Calu3 (cell line): ENCODE data around the gene GAPDH. TPM values are rescaled to one million over a fixed set of nuclear protein-coding genes. Genes with fewer than 3 reads are reported as not detected.

Experiments
- BruUV-seq: library from RNA; stranded (reverse); fragments of 400-500 nt; replicated peaks from 2 replicates; lab custom pipeline; 2021; lab: Mats Ljungman, UMichigan
- CTCF ChIA-PET: fragments of 300-600 bp; sonication (Branson Sonifier 250); formaldehyde crosslinking; loops from one replicate; lab custom pipeline; 2022; ENCODE audit warnings: antibody characterized with exemption; lab: Charles Lee
- DNase-seq: peaks from one replicate; pipeline ENCODE4 v3.0.0; 2022
- H3K27ac Mint-ChIP-seq: one replicate; pipeline ENCODE4 v1.8.0; 2022; ENCODE audit warnings: mixed read lengths; ENCODE audit not compliant: unreplicated experiment
- H3K27me3 Mint-ChIP-seq: one replicate; pipeline ENCODE4 v1.8.0; 2022; ENCODE audit warnings: mixed read lengths; ENCODE audit not compliant: unreplicated experiment
- H3K36me3 Mint-ChIP-seq: one replicate; pipeline ENCODE4 v1.8.0; 2022; ENCODE audit warnings: mild to moderate bottlenecking, moderate library complexity, mixed read lengths; ENCODE audit not compliant: insufficient read depth, unreplicated experiment
- H3K4me1 Mint-ChIP-seq: one replicate; pipeline ENCODE4 v1.8.0; 2022; ENCODE audit warnings: mild to moderate bottlenecking, low read depth, mixed read lengths; ENCODE audit not compliant: unreplicated experiment
- H3K4me3 Mint-ChIP-seq: one replicate; pipeline ENCODE4 v1.8.0; 2022; ENCODE audit warnings: mild to moderate bottlenecking, low read depth, moderate library complexity, mixed read lengths; ENCODE audit not compliant: unreplicated experiment
- H3K9me3 Mint-ChIP-seq: one replicate; pipeline ENCODE4 v1.8.0; 2022; ENCODE audit warnings: low read depth, mixed read lengths; ENCODE audit not compliant: unreplicated experiment
- CTCF ChIP-seq: fragments of 200-600 bp; IDR thresholded peaks from one replicate; pipeline ENCODE4 v1.8.0; 2022; ENCODE audit warnings: antibody characterized with exemption; ENCODE audit not compliant: unreplicated experiment
- intact Hi-C: fragments of 100-400 bp; cut with micrococcal nuclease; formaldehyde crosslinking; loops from one replicate; pipeline ENCODE4 v1.10.0; 2022; ENCODE audit not compliant: unreplicated experiment
- total RNA-seq: library from RNA; stranded (reverse); gene quantifications from 2 replicates; pipeline ENCODE4 v1.2.3, GENCODE V29; 2022

GAPDH gene
- total RNA-seq, 1 experiment from 2014 or later = 2,552 TPM

GRCh38 chr12:6551063-6551461 lies 16.7 kb downstream of the GAPDH start:
- TF ChIP-seq CTCF = no peak
- peaks cover 6% of the 10 kb centered on the region for H3K4me1 Mint-ChIP-seq
- H3K36me3 Mint-ChIP-seq = peaks cover 9% of the 10 kb centered on the region
- no peak for DNase-seq
- no peak overlapping the region for H3K4me3 Mint-ChIP-seq
- intact Hi-C loops = loop anchor here (5.0 kb wide), 1 partner anchor 276 kb away; the partner anchor contains the start of gene P3H3
- CTCF ChIA-PET = interaction anchor here (0.5 kb wide), 1 partner anchor 10 kb away, joined by 5 read pairs; no protein-coding TSS in a partner anchor
- no peak overlapping the region for H3K27ac Mint-ChIP-seq
- no peaks in the 10 kb centered on the region for H3K9me3 Mint-ChIP-seq
- no TSS peak for BruUV-seq
- no peaks in the 10 kb centered on the region for H3K27me3 Mint-ChIP-seq

GRCh38 chr12:6551496-6552139 lies 17.3 kb downstream of the GAPDH start:
- no peak for DNase-seq
- no peak for TF ChIP-seq CTCF

GRCh38 chr12:6552140-6552551 lies 17.8 kb downstream of the GAPDH start:
- no peak overlapping the region for H3K27ac Mint-ChIP-seq
- no peaks in the 10 kb centered on the region for H3K27me3 Mint-ChIP-seq
- intact Hi-C loops = loop anchor here (5.0 kb wide), 1 partner anchor 275 kb away; the partner anchor contains the start of gene P3H3
- H3K4me3 Mint-ChIP-seq = no peak overlapping the region
- H3K4me1 Mint-ChIP-seq = peaks cover 6% of the 10 kb centered on the region
- no peak for TF ChIP-seq CTCF
- no peak for DNase-seq
- CTCF ChIA-PET = interaction anchor here (0.6 kb wide), 1 partner anchor 154 kb away, joined by 3 read pairs; no protein-coding TSS in a partner anchor
- H3K9me3 Mint-ChIP-seq = no peaks in the 10 kb centered on the region
- H3K36me3 Mint-ChIP-seq = peaks cover 19% of the 10 kb centered on the region
- no TSS peak for BruUV-seq

More at GRCh38 chr12:6551496-6552139, 17.3 kb downstream of the GAPDH start:
- Mint-ChIP-seq H3K4me3 (no peak overlapping the region), H3K27ac (no peak overlapping the region), H3K4me1 (peaks cover 6% of the 10 kb centered on the region), H3K9me3 (no peaks in the 10 kb centered on the region), H3K36me3 (peaks cover 14% of the 10 kb centered on the region), H3K27me3 (no peaks in the 10 kb centered on the region)
- CTCF ChIA-PET = interaction anchor here (0.5 kb wide), 1 partner anchor 11 kb away, joined by 5 read pairs; no protein-coding TSS in a partner anchor
- intact Hi-C loops = loop anchor here (5.0 kb wide), 1 partner anchor 276 kb away; the partner anchor contains the start of gene P3H3
- no TSS peak for BruUV-seq

GRCh38 chr12:6553051-6553868 lies 18.9 kb downstream of the GAPDH start:
- H3K4me1 Mint-ChIP-seq = peaks cover under 1% of the 10 kb centered on the region
- CTCF ChIA-PET = interaction anchor here (0.7 to 1.4 kb wide), 4 partner anchors 14 to 388 kb away, joined by 3 to 6 read pairs (median 4); partner anchors contain the start of gene LPAR5
- no peak for DNase-seq
- peaks cover 19% of the 10 kb centered on the region for H3K36me3 Mint-ChIP-seq
- no peak overlapping the region for H3K27ac Mint-ChIP-seq
- no peaks in the 10 kb centered on the region for H3K9me3 Mint-ChIP-seq
- intact Hi-C loops = loop anchor here (5.0 kb wide), 1 partner anchor 274 kb away; the partner anchor contains the start of gene P3H3
- no peaks in the 10 kb centered on the region for H3K27me3 Mint-ChIP-seq
- no TSS peak for BruUV-seq
- no peak overlapping the region for H3K4me3 Mint-ChIP-seq
- TF ChIP-seq CTCF = no peak
